ENCODE results near the gene SLC26A1.
A peak's percentile ranks its signal among the peaks of the same experiment; 100 is the strongest.

SLC26A1 gene

DNA sequence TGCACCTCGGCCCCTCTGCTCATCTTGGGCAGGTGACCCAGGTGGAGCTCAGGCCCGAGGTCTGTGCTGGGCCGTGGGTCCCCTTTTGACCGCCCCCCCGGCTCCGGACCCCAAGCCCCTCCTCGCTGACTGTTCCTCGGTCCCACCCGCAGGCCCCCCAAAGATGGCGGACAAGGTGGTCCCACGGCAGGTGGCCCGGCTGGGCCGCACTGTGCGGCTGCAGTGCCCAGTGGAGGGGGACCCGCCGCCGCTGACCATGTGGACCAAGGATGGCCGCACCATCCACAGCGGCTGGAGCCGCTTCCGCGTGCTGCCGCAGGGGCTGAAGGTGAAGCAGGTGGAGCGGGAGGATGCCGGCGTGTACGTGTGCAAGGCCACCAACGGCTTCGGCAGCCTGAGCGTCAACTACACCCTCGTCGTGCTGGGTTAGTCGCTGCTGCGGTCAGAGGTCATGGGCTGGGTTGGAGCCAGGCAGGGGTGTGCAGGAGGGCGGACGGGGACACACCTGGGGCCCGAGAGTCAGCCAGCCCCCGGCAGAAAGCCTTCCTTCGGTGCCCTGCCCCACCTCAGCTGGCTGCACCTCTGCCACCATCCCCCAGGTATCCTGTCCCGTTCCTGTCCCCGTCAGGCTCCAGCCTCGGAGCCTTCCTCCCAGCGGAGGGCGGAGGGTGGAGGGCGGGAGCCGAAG, 29.0 kb upstream of the SLC26A1 start:
- H3K27ac Mint-ChIP-seq, result no peak overlapping the region
- no peaks in the 10 kb centered on the region for H3K36me3 Mint-ChIP-seq (ENCODE audit: low read depth)
- no peaks in the 10 kb centered on the region for H3K9me3 Mint-ChIP-seq
- no peak overlapping the region for H3K4me3 Mint-ChIP-seq
- no peaks in the 10 kb centered on the region for H3K4me1 Mint-ChIP-seq
- H3K27me3 Mint-ChIP-seq, result no peaks in the 10 kb centered on the region
- ATAC-seq (no peak), DNase-seq (no peak)

- ATAC-seq (no peak), DNase-seq (no peak)
- H3K36me3 Mint-ChIP-seq (ENCODE audit: low read depth), result no peaks in the 10 kb centered on the region
- H3K4me3 Mint-ChIP-seq, result no peak overlapping the region
- no peak overlapping the region for H3K27ac Mint-ChIP-seq
- H3K4me1 Mint-ChIP-seq, result no peaks in the 10 kb centered on the region
- H3K27me3 Mint-ChIP-seq, result no peaks in the 10 kb centered on the region
- no peaks in the 10 kb centered on the region for H3K9me3 Mint-ChIP-seq
Measured at GRCh38 chr4:1021386-1022050, 28.3 kb upstream of the SLC26A1 start.

GRCh38 chr4:1019729-1020470, 26.7 kb upstream of the SLC26A1 start:
- H3K27ac Mint-ChIP-seq, result no peak overlapping the region
- ATAC-seq (no peak), DNase-seq (no peak)
- H3K4me1 Mint-ChIP-seq, result no peaks in the 10 kb centered on the region
- H3K4me3 Mint-ChIP-seq, result no peak overlapping the region
- H3K27me3 Mint-ChIP-seq, result no peaks in the 10 kb centered on the region
- no peaks in the 10 kb centered on the region for H3K9me3 Mint-ChIP-seq
- no peaks in the 10 kb centered on the region for H3K36me3 Mint-ChIP-seq (ENCODE audit: low read depth)

DNA sequence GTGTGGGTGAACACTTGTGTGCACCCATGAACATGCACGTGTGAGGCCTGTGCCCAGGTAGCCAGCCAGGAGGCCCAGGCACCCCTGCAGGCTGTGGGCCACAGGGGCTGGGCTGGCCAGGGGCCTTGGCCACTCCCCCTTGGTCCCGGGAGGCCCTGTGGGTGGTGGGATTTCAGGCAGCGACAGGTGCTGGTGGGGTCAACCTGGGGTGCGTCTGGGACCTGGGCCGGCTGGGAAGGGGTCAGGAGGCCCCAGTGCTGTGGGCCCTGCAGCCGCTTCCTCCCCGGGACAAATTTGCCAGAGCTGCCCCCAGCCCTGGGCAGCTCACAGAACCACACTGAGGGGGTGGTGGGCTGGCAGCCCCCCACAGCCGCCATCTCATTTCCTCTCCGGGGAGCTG, 26.1 kb upstream of the SLC26A1 start:
- Mint-ChIP-seq H3K27ac (no peak overlapping the region), H3K4me1 (no peaks in the 10 kb centered on the region), H3K27me3 (no peaks in the 10 kb centered on the region), H3K36me3 (ENCODE audit: low read depth) (no peaks in the 10 kb centered on the region), H3K4me3 (no peak overlapping the region), H3K9me3 (no peaks in the 10 kb centered on the region)
- ATAC-seq (no peak), DNase-seq (no peak)

DNA sequence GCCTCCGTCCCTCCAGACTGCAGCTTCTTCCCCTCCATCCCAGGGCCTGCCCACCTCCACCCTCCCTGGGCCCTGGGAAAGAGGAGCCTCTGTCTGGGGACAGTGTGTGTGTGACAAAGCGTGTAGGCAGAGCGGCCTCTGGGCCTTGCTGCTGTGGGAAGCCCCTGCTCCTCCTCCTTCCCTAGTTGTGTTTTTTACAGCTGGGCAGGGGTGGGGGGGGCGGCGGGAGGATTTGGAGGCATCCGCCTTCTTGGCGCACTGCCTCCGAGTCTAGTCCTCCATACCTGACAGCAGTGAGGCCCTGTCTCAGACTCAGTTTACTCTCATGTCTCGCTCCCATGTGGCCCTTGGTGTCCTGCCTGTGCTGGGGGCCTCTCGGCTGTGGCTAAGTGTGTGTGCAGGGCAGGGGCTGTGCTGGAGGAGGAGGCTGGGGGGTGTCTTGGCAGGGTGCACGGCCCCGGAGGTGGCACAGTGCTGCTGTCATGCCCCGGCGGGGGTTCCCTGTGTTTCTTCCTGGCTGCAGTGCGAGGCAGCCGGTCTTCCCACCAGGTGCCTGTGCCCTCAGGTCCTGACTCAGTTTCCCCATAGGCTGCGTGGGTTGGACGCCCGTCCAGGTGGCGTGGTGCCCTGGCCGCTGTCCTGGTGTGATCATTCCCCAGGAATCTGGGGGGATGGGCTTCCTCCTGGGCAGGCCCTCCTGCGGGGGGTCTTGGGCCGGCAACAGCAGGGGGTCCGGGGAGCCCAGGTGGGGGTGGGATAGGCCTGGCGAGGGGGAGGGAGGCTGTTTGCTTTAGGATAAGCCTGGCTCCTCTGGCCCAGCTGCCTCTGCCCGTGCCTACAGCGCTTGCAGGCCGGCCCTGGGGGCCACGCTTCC, 25.2 kb upstream of the SLC26A1 start:
- no peaks in the 10 kb centered on the region for H3K4me1 Mint-ChIP-seq
- no peaks in the 10 kb centered on the region for H3K27me3 Mint-ChIP-seq
- ATAC-seq (no peak), DNase-seq (no peak)
- no peaks in the 10 kb centered on the region for H3K9me3 Mint-ChIP-seq
- H3K27ac Mint-ChIP-seq, result no peak overlapping the region
- H3K4me3 Mint-ChIP-seq, result no peak overlapping the region
- no peaks in the 10 kb centered on the region for H3K36me3 Mint-ChIP-seq (ENCODE audit: low read depth)

DNA sequence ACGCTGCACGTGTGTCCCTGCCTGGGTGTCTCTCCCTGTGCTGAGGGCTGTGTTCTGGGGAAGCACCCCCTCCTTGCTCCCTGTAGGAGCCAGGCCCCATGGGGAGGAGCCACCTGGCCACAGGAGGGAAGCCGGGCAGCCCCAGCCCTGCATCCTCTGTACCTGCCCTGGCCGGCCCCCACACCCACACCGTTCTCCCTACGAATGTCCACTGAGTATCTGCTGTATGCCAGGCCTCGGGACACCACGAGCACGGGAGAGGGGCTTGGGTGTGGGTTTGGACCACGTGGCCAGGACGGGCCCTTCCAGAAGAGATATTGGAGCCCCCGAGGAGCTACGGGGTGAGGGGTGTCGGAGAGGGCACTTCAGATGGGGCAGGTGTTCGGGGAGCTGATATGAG, 24.5 kb upstream of the SLC26A1 start:
- H3K36me3 Mint-ChIP-seq (ENCODE audit: low read depth), result no peaks in the 10 kb centered on the region
- no peak overlapping the region for H3K27ac Mint-ChIP-seq
- no peaks in the 10 kb centered on the region for H3K9me3 Mint-ChIP-seq

DNA sequence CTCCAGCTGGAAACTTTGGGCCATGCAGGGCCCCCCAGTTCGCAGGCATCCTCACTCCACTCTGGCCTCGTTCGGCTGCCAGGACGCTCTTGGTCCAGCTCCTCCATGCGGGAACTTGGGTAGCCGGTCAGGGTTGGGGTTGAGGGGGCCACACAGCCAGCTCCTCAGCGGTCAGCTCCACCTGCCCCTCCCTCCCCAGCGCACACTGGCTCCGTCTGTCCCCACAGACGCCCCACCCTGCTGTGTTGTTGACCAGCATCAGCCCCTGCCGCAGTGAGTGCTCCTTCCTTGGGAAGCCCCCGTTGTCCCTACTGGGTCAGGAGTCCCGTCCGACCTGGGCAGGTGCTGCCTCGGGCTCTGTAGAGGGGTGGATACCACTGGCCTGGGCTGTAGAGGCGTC, 24.0 kb upstream of the SLC26A1 start:
- no peak overlapping the region for H3K27ac Mint-ChIP-seq
- H3K4me3 Mint-ChIP-seq, result no peak overlapping the region
- H3K27me3 Mint-ChIP-seq, result no peaks in the 10 kb centered on the region
- H3K9me3 Mint-ChIP-seq, result no peaks in the 10 kb centered on the region
- no peaks in the 10 kb centered on the region for H3K36me3 Mint-ChIP-seq (ENCODE audit: low read depth)
- no peak for DNase-seq
- no peak for ATAC-seq
- no peaks in the 10 kb centered on the region for H3K4me1 Mint-ChIP-seq

More for the DNA sequence above, 24.5 kb upstream of the SLC26A1 start:
- Mint-ChIP-seq H3K4me1 (no peaks in the 10 kb centered on the region), H3K4me3 (no peak overlapping the region), H3K27me3 (no peaks in the 10 kb centered on the region)
- DNase-seq (no peak), ATAC-seq (no peak)

DNA sequence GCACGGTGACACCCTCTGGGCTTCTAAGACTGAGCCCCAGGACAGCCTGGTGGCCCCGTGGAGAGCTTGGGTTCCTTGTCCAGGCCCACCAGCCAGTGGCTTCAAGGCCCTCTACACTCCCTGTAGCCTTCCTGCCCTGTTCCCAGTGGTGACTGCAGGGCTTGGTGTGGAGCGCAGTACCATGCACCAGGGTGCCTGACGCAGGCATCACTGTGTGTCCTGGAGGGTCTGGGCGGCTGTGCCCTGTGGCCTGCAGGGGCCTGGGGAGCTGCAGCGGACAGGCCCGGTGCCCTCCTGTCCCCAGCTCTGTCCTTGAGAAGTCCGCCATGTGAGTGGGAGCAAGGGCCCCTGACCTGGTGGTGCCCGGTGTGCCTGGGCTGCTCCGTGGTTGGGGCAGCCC, 22.5 kb upstream of the SLC26A1 start:
- no peaks in the 10 kb centered on the region for H3K27me3 Mint-ChIP-seq
- ATAC-seq, result no peak

DNA sequence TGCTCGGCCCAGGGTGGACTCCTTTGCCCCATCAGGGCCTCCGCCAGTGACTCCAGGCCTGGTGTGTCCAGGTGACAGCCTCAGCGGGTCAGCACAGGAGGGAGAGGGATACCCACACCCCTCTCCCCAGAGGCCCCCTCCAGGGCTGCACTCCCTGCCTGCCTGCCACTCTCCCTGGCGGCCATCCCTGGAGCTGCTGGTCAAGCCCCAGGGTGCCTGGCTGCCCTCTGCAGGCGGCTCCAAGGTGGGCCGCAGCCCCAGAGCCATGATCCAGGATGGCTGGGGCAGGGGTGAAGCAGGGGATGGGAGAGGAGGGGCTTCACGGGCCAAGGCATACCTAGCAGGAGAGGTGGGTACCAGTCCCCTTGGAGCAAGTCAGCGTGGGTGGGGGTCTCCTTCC, 22.0 kb upstream of the SLC26A1 start:
- Mint-ChIP-seq H3K36me3 (ENCODE audit: low read depth) (no peaks in the 10 kb centered on the region), H3K27ac (no peak overlapping the region), H3K27me3 (peaks cover 2% of the 10 kb centered on the region), H3K4me1 (peaks cover 5% of the 10 kb centered on the region), H3K4me3 (no peak overlapping the region), H3K9me3 (no peaks in the 10 kb centered on the region)
- DNase-seq (no peak), ATAC-seq (no peak)

More for the DNA sequence above, 22.5 kb upstream of the SLC26A1 start:
- Mint-ChIP-seq H3K36me3 (ENCODE audit: low read depth) (no peaks in the 10 kb centered on the region), H3K4me3 (no peak overlapping the region), H3K27ac (no peak overlapping the region), H3K4me1 (peaks cover under 1% of the 10 kb centered on the region), H3K9me3 (no peaks in the 10 kb centered on the region)
- no peak for DNase-seq

GRCh38 chr4:1014291-1015167, 21.3 kb upstream of the SLC26A1 start:
- ATAC-seq, result no peak
- H3K9me3 Mint-ChIP-seq, result no peaks in the 10 kb centered on the region
- no peak overlapping the region for H3K4me3 Mint-ChIP-seq

GRCh38 chr4:1013225-1014073, 20.2 kb upstream of the SLC26A1 start:
- Mint-ChIP-seq H3K4me3 (no peak overlapping the region), H3K36me3 (ENCODE audit: low read depth) (no peaks in the 10 kb centered on the region), H3K4me1 (peaks cover 9% of the 10 kb centered on the region), H3K9me3 (no peaks in the 10 kb centered on the region), H3K27ac (no peak overlapping the region), H3K27me3 (peaks cover 9% of the 10 kb centered on the region)
- DNase-seq, result no peak
- ATAC-seq, result no peak

More at GRCh38 chr4:1014291-1015167, 21.3 kb upstream of the SLC26A1 start:
- no peak for DNase-seq
- Mint-ChIP-seq H3K36me3 (ENCODE audit: low read depth) (no peaks in the 10 kb centered on the region), H3K27ac (no peak overlapping the region), H3K27me3 (peaks cover 2% of the 10 kb centered on the region), H3K4me1 (peaks cover 5% of the 10 kb centered on the region)

DNA sequence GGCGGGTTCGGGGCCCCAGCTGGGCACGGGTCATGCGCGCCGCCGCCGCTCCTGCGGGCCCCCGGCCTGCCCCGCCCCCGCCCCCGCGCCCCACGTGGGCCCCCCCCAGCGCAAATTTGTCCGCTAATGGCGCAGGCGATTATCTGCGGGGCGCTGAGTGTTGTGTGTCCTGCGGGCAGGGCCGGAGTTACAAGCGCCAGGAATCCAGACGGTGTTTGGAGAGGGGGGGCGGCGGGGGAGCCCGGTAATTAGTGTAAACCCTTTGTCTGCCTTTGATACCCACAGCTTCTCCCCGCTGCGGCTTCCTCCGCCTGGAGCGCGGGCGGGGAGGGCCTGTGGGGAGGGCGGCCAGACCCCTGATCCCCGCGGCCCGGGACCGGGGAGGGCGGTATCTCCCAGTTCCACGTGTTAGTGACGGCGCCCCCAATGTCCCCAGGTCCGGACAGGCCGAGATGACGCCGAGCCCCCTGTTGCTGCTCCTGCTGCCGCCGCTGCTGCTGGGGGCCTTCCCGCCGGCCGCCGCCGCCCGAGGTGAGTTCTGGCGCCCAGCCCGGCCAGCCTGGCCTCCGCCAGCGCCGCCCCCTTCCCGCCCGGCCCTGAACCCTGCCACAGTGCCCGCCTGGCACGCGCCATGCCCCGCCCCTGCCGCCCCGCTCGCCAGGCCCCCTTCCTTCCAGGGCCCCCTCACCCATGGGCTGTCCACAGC, 19.0 kb upstream of the SLC26A1 start:
- no peaks in the 10 kb centered on the region for H3K36me3 Mint-ChIP-seq (ENCODE audit: low read depth)
- peak overlapping the region; percentile 40 for H3K4me3 Mint-ChIP-seq
- peaks cover 20% of the 10 kb centered on the region for H3K27me3 Mint-ChIP-seq
- ATAC-seq (no peak), DNase-seq (peak; percentile 35)
- peaks cover 9% of the 10 kb centered on the region for H3K4me1 Mint-ChIP-seq
- no peak overlapping the region for H3K27ac Mint-ChIP-seq
- H3K9me3 Mint-ChIP-seq, result no peaks in the 10 kb centered on the region

Measured in activated naive CD8-positive, alpha-beta T cell treated with anti-CD3 and anti-CD28 coated beads, Interleukin-2, amount 50 U/mL, for 24 hours (primary cell).